Activated gamma-delta T cell (primary cell): ENCODE data around the gene TMEM259.

ENCODE experiments used
- DNase-seq: peaks from one replicate; lab custom pipeline; 2025; lab: John Stamatoyannopoulos, UW
- total RNA-seq, 2 donors: gene quantifications; one replicate each; lab custom pipeline; 2026; lab: John Stamatoyannopoulos, UW

The TMEM259 gene
- total RNA-seq: 385 to 420 reads per million in 2 donors

GRCh38 chr19:1020868-1021425 lies at the start of gene TMEM259:
TMEM259 (minus strand) TSS chr19:1021123; CDS start chr19:1020996, 127 bp downstream.
- peak; percentile 96 for DNase-seq

GRCh38 chr19:1070576-1070930 lies 49.6 kb upstream of the TMEM259 start:
- DNase-seq: no peak

DNA sequence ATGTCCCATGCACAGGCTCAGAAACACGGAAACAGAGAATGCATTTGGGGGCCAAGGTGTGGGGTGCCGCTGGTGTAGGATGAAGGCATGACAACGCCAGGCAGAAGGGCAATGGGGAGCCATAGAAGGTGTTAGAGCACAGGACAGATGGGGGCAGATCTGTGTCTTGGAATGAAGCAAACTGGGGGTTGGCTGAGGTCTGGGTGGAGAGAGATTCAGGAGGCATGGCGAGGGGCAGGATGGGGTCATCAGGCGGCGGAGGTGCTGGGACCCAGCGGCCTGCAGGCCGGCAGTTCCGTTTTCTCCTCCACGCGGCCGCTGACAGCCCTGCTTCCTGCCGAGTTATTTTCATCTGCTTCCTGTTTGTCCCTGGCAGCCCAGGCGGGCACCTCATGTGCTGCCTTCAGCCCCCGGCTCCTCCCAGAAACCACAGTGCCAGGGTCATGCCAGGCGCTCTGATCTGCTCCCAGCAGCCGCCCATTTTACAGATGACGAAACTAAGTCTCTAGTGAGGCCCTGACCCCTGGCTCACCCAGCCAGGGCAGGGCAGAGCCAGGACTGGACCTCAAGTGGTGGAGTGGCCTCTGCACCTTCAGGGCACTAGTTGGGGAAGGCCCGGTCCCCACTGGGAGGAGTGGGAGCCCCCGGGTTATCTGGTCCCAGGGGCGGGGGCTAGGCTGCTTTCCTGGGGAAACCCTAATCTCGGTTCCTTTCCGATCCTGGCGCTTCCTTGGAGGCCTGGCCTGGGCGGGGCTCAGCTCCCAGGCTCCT lies 48.3 kb upstream of the TMEM259 start:
- no peak for DNase-seq

DNA sequence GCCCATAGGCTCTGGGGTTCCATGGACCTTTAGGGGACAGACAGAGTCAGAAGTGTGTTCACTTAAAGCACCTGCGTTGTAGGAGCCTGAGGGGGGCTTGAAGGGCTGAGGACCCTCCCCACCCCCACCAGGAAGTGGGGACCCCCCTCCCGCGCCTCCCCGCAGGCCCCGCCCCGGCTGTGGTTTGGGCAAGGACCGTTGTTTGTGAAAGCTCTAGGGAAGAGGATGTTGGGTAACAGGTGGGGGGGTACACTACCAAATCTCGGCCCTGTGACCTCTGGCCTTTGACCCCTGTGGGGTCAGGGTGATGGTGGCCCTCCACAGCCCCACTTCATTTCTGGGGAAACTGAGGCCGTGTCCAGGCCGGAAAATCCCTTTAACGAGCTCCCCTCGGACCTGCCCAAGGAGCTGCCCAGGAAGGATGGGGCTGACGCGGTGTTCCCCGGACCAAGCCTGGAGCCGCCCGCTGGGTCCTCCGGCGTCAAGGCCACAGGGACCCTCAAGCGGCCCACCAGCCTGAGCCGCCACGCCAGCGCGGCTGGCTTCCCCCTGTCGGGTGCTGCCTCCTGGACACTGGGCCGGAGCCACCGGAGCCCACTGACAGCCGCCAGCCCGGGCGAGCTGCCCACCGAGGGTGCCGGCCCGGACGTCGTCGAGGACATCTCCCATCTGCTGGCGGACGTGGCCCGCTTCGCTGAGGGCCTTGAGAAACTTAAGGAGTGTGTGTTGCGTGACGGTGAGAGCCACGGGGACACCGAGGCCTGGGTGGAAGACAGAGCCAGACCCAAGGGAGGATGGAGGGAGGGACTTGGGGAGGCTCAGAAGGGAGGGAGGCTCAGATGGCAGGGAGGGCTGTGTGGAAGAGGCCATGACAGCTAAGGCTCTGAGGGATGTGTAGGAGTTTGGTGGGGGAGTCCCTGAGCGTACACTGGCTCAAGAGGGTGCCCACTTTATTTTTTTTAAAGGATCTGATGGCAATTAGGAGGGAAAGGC lies 47.4 kb upstream of the TMEM259 start:
- DNase-seq: peak; percentile 48

- peak; percentile 88 for DNase-seq
These were observed 46.5 kb upstream of the TMEM259 start for GRCh38 chr19:1067341-1067957.

DNA sequence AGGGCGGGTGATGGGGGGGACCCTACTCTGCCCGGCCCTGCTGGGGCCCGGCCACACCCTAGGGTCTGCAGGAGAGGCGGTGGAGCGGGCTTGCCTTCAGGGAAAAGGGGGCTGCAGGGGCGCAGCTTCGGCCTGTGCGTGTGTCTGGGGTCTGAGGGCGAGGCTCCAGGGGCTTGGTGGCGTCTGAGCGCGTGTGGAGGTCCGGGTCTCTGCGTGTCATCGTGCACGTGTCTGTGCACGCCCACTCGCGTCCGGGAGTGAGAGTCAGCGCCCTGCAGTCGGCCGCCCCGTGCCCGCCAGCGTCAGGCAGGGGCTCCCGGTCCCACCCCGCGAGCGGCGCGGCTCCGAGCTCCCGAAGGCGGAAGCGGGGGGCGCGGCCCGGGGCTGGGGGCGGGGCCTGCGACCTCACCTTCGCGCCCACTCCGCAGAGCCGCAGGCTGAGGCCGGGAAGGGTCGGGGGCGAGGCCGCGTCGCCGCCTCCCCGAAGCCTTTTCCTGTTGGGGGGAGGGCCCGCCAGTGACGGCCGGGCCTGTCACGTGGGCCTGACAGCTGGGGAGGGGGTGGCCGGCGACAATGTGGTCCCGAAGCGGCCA lies 45.9 kb upstream of the TMEM259 start, which contains the start of gene ARHGAP45:
Gene ARHGAP45 (plus strand): TSS at position 420 of the 593 bp plus-strand sequence. CDS start 239 bp downstream, outside the sequence.
- peak; percentile 88 for DNase-seq

- no peak for DNase-seq
These were observed 45.4 kb upstream of the TMEM259 start for GRCh38 chr19:1066251-1066747.

GRCh38 chr19:1065606-1066109 lies 44.7 kb upstream of the TMEM259 start:
- no peak for DNase-seq

DNA sequence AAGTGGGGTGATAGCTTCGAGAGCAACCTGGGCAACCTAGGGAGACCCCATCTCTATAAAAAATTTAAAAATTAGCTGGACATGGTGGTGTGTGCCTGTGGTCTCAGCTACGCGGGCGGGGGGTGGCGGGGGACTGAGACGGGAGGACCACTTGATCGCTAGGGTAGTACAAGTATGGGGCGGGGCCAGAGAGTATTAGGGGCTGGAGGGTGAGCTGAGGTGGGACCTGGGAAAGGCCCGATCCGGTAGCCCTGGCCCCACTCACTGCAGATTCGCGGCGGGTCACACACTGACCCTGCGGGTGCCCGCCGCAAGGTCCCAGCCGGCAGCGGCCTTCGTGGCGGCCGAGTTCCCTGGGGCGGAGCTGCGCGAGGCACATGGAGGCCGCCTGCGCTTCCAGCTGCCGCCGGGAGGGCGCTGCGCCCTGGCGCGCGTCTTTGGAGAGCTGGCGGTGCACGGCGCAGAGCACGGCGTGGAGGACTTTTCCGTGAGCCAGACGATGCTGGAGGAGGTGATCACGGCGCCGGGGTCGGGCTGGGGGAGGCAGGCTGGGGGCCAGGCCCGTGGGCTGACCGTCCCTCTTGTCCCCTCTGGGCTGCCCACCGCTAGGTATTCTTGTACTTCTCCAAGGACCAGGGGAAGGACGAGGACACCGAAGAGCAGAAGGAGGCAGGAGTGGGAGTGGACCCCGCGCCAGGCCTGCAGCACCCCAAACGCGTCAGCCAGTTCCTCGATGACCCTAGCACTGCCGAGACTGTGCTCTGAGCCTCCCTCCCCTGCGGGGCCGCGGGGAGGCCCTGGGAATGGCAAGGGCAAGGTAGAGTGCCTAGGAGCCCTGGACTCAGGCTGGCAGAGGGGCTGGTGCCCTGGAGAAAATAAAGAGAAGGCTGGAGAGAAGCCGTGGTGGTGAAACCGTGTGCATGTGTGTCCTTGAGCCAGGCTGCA lies 44.0 kb upstream of the TMEM259 start:
- peak; percentile 56 for DNase-seq

GRCh38 chr19:1063909-1064660 lies 43.2 kb upstream of the TMEM259 start:
- no peak for DNase-seq

DNA sequence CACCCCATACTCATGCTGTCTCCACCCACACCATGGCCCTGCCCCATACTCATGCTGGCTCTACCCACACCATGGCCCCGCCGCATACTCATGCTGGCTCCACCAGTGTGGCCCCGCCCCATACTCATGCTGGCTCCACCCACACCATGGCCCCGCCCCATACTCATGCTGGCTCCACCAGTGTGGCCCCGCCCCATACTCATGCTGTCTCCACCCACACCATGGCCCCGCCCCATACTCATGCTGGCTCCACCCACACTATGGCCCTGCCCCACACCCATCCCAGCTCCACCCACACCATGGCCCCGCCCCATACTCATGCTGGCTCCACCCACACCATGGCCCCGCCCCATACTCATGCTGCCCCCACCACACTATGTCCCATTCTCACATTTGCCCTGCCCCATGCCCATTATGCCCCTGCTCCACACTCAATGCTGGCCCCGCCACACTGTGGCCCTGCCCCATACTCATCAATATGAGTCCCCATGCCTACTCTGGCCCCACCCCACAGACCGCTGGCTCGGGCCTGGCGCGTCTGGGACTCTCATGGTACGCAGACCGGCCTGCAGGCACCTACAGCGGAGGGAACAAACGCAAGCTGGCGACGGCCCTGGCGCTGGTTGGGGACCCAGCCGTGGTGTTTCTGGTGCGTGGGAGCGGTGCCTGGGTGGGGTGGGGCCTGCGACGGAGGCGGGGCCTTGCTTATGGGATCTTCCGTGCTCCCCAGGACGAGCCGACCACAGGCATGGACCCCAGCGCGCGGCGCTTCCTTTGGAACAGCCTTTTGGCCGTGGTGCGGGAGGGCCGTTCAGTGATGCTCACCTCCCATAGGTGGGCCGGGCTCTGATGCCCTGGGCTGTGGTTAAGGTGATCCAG lies 42.3 kb upstream of the TMEM259 start:
- DNase-seq: no peak

GRCh38 chr19:1062387-1063029 lies 41.6 kb upstream of the TMEM259 start:
- no peak for DNase-seq

DNA sequence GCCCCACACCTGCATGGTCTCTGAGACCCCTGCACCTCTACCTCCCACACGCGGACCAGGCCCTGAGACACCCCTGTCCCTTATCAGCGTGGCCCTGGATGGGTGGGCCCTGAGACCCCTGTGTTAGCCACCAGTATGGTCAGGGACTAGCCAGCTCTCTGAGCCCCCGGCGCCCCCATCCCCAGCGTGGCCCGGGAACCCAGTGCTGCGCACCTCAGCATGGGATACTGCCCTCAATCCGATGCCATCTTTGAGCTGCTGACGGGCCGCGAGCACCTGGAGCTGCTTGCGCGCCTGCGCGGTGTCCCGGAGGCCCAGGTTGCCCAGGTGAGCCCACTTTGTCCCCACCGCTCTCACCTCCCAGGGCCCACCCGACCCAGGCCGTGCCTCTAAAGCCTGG lies 41.1 kb upstream of the TMEM259 start:
- DNase-seq: no peak

- DNase-seq: no peak
These were observed 39.8 kb upstream of the TMEM259 start for GRCh38 chr19:1060689-1061088.

GRCh38 chr19:1058112-1058511 lies 37.2 kb upstream of the TMEM259 start:
- no peak for DNase-seq

GRCh38 chr19:1057176-1057855 lies 36.4 kb upstream of the TMEM259 start:
- no peak for DNase-seq
